Measurements from ENCODE around the gene SLC15A3.

The SLC15A3 gene

GRCh38 chr11:60927061-60927592 is 24.8 kb downstream of the SLC15A3 start:
- DNase-seq: no peak
- peaks cover 3% of the 10 kb centered on the region; the same call in 1 of the 2 replicates for H3K4me1 ChIP-seq
- H3K4me3 ChIP-seq (ENCODE audit: low read depth, low read length): no peak overlapping the region
- peaks cover 14% of the 10 kb centered on the region for H3K36me3 ChIP-seq
- H3K27me3 ChIP-seq: no peaks in the 10 kb centered on the region
- no peaks in the 10 kb centered on the region for H3K9me3 ChIP-seq
- TF ChIP-seq CTCF (IDR thresholded peaks at IDR 0.05; ENCODE audit: low read depth, low read length): no peak

DNA sequence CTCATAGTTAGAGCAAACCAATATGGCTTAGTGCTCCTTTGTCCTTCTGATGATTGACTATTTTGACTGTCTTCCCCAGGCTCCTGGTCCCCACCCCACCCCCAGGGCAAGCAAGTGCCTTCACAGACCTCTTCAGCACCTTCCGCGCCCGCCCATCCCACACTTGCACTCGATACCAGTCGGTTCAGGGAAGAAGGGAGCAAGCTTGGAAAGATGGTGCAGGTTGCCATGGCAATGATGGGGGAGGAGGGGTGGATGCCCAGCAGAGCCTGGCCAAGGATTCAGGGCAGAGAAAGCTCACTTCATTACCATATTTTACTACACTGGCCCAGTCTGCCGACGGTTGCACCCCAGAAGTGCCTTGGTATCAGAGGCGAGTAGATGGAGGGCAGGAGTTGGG is 25.5 kb downstream of the SLC15A3 start:
- H3K9me3 ChIP-seq: no peaks in the 10 kb centered on the region
- H3K27me3 ChIP-seq: no peaks in the 10 kb centered on the region
- H3K4me1 ChIP-seq: peaks cover 3% of the 10 kb centered on the region; the same call in 1 of the 2 replicates
- peaks cover 17% of the 10 kb centered on the region for H3K36me3 ChIP-seq
- TF ChIP-seq CTCF (IDR thresholded peaks at IDR 0.05; ENCODE audit: low read depth, low read length): no peak
- DNase-seq: no peak
- no peak overlapping the region for H3K4me3 ChIP-seq (ENCODE audit: low read depth, low read length)

DNA sequence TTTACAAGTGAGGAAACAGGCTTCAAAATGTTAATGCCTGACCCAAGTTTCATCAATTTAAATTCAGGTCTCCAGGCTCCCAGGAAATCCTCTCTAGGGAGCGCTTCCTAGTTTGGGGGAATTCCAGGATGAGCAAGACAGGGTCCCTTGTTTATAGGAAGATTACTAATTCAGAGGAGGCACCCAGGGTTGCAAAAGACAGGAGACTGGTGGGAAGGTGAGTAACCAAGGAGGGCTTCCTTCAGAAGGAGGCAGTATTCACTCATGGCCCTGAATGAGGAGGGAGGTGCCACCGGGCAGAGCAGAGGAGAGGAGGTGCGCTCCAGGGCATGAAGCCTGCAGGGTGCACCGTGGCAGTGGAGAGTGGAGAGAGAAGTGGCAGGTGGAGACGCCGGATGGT is 26.1 kb downstream of the SLC15A3 start:
- Histone ChIP-seq H3K4me3 (ENCODE audit: low read depth, low read length) (peak overlapping the region; percentile 70; the same call in 1 of the 2 replicates), H3K27me3 (no peaks in the 10 kb centered on the region), H3K4me1 (peaks cover 3% of the 10 kb centered on the region; the same call in 1 of the 2 replicates), H3K36me3 (peaks cover 14% of the 10 kb centered on the region), H3K9me3 (no peaks in the 10 kb centered on the region)
- DNase-seq: no peak
- no peak for TF ChIP-seq CTCF (IDR thresholded peaks at IDR 0.05; ENCODE audit: low read depth, low read length)

DNA sequence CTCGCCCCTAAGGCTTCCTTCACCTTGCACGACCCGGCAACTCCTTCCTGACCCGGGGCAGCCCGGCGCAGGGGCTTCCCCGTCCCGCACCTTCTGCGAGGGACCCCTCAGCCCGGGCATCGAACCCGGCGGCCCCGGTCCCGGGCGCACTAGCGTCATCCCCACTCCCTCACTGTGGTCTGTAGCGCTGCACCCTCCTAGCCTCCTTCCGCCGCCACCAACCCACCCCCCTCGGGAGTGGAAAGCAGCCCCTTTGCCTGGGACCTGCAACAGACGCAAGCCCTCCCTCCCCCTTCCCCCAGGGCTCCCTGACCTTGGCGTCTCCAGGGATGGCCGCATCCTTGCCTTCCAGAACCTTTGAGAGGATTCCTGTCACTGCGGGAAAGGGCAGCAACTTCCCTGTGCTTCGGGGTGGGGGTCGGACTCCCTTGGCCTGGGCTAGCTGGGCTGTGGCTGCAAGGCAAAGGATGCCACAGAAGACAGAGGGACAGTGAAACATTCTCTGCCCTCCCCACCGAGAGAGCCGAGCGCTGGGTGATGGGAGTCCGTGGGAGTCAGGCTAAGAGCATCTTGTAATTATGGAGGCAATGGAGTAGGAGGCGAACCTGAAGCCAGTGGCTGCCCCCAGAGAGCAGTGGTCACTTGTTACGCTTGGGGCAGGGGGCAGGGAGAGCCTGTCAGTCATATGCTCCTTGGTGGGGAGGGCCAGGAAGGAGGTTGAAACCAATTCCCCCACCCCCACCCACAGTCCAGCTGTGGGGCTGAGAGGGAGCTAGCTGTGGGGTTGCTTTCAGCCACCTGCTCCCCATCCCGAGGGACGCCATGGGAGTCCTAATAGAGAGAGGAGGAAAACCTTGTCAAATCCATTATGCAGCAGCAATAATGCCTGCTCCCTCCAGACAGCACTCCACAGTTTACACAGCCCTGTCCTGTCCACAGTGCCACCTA is 26.8 kb downstream of the SLC15A3 start:
- no peak for DNase-seq
- Histone ChIP-seq H3K36me3 (peaks cover 14% of the 10 kb centered on the region), H3K27me3 (no peaks in the 10 kb centered on the region), H3K4me3 (ENCODE audit: low read depth, low read length) (peak overlapping the region; percentile 70), H3K9me3 (no peaks in the 10 kb centered on the region), H3K4me1 (peaks cover 3% of the 10 kb centered on the region; the same call in 1 of the 2 replicates)
- TF ChIP-seq CTCF (IDR thresholded peaks at IDR 0.05; ENCODE audit: low read depth, low read length): no peak

DNA sequence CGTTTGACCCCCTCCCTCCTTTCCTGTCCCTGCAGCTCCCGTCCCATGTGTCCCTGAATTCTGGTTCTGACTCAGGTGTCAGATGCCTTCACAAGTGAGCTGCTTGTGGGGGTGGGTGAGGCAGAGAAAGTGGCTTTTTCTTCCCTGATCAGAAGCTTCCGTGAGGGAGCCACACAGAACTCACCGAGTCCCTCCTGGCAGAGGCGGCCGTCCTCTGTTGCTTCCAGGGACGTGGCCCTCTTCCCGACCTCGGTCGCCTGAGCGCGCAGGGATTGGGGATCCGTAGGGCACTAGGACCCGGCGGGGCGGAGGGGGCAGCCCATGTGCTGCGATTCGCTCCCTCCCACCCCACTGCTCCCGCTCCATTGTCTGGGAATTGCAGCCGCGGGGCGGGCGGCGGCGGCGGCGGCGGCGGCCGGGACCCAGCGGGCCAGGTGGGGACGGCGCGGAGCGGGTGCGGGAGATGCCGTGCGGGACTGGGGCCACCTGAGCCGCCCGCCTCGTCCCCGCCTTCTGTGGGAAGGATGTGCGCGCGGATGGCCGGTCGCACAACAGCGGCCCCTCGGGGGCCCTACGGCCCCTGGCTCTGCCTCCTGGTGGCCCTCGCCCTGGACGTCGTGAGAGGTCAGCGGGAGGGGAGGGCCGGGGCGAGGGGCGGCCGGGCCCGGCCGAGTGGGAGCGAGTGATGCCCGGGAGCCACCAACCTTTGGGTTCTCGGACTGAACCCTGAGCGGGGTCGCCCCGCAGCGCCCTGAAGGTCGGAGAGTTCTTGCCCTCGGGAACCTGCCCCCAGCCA is 27.7 kb downstream of the SLC15A3 start, which contains the start of gene TMEM132A:
TMEM132A (plus strand) TSS at position 351 of the 796 bp plus-strand sequence; CDS start at position 525, 174 bp downstream.
- H3K36me3 ChIP-seq: peaks cover 14% of the 10 kb centered on the region
- peak within 1 kb of the TSS; percentile 70 for H3K4me3 ChIP-seq (ENCODE audit: low read depth, low read length)
- DNase-seq: peak; percentile 80
- peaks cover 3% of the 10 kb centered on the region; the same call in 1 of the 2 replicates for H3K4me1 ChIP-seq
- no peaks in the 10 kb centered on the region for H3K27me3 ChIP-seq
- no peak for TF ChIP-seq CTCF (IDR thresholded peaks at IDR 0.05; ENCODE audit: low read depth, low read length)
- no peaks in the 10 kb centered on the region for H3K9me3 ChIP-seq

Data from BE2C (cell line).